ENCODE measurements around the gene NRG2. TPM values are rescaled to one million over a fixed set of nuclear protein-coding genes. Genes with fewer than 3 reads are reported as not detected.
A peak's percentile ranks its signal among the peaks of the same experiment; 100 is the strongest.

NRG2 gene
- polyA plus RNA-seq, 1 of the 3 experiments (the other 2 are of a cell fraction): 3.7 TPM

DNA sequence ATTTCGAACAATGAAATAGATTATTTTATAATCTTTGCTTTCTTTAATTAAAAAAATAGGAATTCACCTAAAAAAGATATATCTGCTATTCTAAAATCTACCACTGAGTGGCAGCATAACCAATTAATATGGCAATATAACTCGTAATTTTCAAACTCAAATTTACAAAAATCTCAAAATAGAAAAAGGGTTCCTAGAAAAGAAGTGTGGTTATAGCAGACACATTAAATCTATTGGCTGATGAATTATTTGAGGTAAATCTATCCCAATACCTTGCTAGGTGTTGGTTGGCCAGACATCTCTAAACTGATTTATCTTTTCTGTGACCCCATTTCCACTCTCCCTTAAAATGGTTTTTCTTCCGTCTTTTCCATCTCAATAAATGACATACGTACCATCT, 30.2 kb upstream of the NRG2 start:
- H2AFZ ChIP-seq (ENCODE audit: low read depth): no peak overlapping the region; the same call in 1 of the 2 replicates

DNA sequence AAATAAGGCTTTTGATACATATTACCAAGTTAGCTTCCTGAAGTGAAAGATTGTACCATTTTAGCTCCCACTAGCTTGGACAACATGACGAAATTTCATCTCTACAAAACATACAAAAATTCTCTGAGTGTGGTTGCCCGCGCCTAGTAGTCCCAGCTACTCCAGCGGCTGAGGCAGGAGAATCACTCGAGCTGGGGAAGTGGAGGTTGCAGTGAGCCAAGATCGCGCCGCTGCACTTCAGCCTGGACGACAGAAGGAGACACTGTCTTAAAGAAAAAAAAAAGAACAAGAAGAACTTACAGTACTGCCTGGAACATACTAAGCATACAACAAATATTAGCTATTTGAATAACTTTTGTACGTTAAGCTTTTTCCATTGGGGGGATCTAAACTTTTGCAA, 29.7 kb upstream of the NRG2 start:
- no peak for DNase-seq
- Histone ChIP-seq H3K4me1 (ENCODE audit: control insufficient read depth in 1 of 2, insufficient read depth in 2 of 2, low read depth in 1 of 2, low read length in 1 of 2) (no peaks in the 10 kb centered on the region; a peak in 1 of 4 replicates), H3K79me2 (ENCODE audit: insufficient read depth) (no peaks in the 10 kb centered on the region), H3K4me3 (ENCODE audit: low read depth in 2 of 2, low read length in 1 of 2) (no peak overlapping the region), H4K20me1 (ENCODE audit: insufficient read depth) (no peaks in the 10 kb centered on the region), H3F3A (replicated peaks; ENCODE audit: insufficient read depth) (peaks cover 16% of the 10 kb centered on the region), H3K9me2 (no peaks in the 10 kb centered on the region), H3K9ac (no peak overlapping the region), H3K9me3 (no peaks in the 10 kb centered on the region), H3K4me2 (no peak overlapping the region), H2AFZ (ENCODE audit: low read depth) (no peak overlapping the region), H3K36me3 (replicated peaks in 1 of 2; ENCODE audit: control insufficient read depth in 1 of 2, insufficient read depth in 2 of 2, low read length in 1 of 2) (no peaks in the 10 kb centered on the region), H3K27ac (ENCODE audit: low read depth in 2 of 2, low read length in 1 of 2) (no peak overlapping the region), H3K27me3 (ENCODE audit: insufficient read depth) (peaks cover 7% of the 10 kb centered on the region; the same call in 1 of the 2 replicates)
- POLR2A ChIA-PET: interaction anchor here (0.6 kb wide), 2 partner anchors 17 to 277 kb away, joined by 3 read pairs; no protein-coding TSS in a partner anchor
- no peak for TF ChIP-seq ELF1 (IDR thresholded peaks at IDR 0.05)
- TF ChIP-seq YY1 (IDR thresholded peaks at IDR 0.05; ENCODE audit: low read depth): no peak
- no peak for TF ChIP-seq NFIC (IDR thresholded peaks at IDR 0.05; ENCODE audit: borderline replicate concordance)
- no peak for TF ChIP-seq RAD21 (IDR thresholded peaks at IDR 0.05; ENCODE audit: low read length)
- no peak for TF ChIP-seq RCOR1 (IDR thresholded peaks at IDR 0.05; ENCODE audit: low read length)
- no peak for TF ChIP-seq FOXJ3 (CRISPR knock-in tag; IDR thresholded peaks at IDR 0.05)
- TF ChIP-seq NRF1 (IDR thresholded peaks at IDR 0.05; ENCODE audit: low read depth, low read length): no peak
- TF ChIP-seq, protein P1, sequence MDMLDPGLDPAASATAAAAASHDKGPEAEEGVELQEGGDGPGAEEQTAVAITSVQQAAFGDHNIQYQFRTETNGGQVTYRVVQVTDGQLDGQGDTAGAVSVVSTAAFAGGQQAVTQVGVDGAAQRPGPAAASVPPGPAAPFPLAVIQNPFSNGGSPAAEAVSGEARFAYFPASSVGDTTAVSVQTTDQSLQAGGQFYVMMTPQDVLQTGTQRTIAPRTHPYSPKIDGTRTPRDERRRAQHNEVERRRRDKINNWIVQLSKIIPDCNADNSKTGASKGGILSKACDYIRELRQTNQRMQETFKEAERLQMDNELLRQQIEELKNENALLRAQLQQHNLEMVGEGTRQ (IDR thresholded peaks at IDR 0.05; ENCODE audit: borderline replicate concordance, low read depth, low read length): no peak
- CTCF ChIA-PET: interaction anchor here (0.6 to 6.6 kb wide), 49 partner anchors 8 to 648 kb away, joined by 3 to 147 read pairs (median 4); partner anchors contain the start of genes HBEGF, NRG2 and PURA
- 42% methylated on average over 10 of the region's 10 CpGs for WGBS (ENCODE audit: low lambda C conversion rate)

More for the DNA sequence above, 30.2 kb upstream of the NRG2 start:
- no peaks in the 10 kb centered on the region for H3K9me2 ChIP-seq
- ChIA-PET CTCF (interaction anchor here (0.6 to 6.6 kb wide), 44 partner anchors 9 to 647 kb away, joined by 3 to 147 read pairs (median 4); partner anchors contain the start of genes HBEGF, NRG2 and PURA), POLR2A (interaction anchor here (0.6 kb wide), 2 partner anchors 18 to 277 kb away, joined by 3 read pairs; no protein-coding TSS in a partner anchor)
- H3F3A ChIP-seq (replicated peaks; ENCODE audit: insufficient read depth): peaks cover 16% of the 10 kb centered on the region
- peaks cover 7% of the 10 kb centered on the region; the same call in 1 of the 2 replicates for H3K27me3 ChIP-seq (ENCODE audit: insufficient read depth)
- peak; percentile 32 for DNase-seq
- no peaks in the 10 kb centered on the region; a peak in 1 of 4 replicates for H3K4me1 ChIP-seq (ENCODE audit: control insufficient read depth in 1 of 2, insufficient read depth in 2 of 2, low read depth in 1 of 2, low read length in 1 of 2)
- no peak overlapping the region; a peak in 1 of 4 replicates for H3K4me3 ChIP-seq (ENCODE audit: low read depth in 2 of 2, low read length in 1 of 2)
- H3K27ac ChIP-seq (ENCODE audit: low read depth in 2 of 2, low read length in 1 of 2): no peak overlapping the region
- H3K9me3 ChIP-seq: no peaks in the 10 kb centered on the region
- H3K36me3 ChIP-seq (replicated peaks in 1 of 2; ENCODE audit: control insufficient read depth in 1 of 2, insufficient read depth in 2 of 2, low read length in 1 of 2): no peaks in the 10 kb centered on the region
- H3K4me2 ChIP-seq: no peak overlapping the region
- 4% methylated on average over 4 of the region's 4 CpGs for WGBS (ENCODE audit: low lambda C conversion rate)
- TF ChIP-seq RFX5 (IDR thresholded peaks at IDR 0.05; ENCODE audit: low read length) (no peak), RAD21 (IDR thresholded peaks at IDR 0.05; ENCODE audit: low read length) (peak; percentile 64), SMC3 (IDR thresholded peaks at IDR 0.05; ENCODE audit: low read depth, low read length) (peak; percentile 41; the same call in 1 of the 2 replicates)
- TF ChIP-seq, protein P2, sequence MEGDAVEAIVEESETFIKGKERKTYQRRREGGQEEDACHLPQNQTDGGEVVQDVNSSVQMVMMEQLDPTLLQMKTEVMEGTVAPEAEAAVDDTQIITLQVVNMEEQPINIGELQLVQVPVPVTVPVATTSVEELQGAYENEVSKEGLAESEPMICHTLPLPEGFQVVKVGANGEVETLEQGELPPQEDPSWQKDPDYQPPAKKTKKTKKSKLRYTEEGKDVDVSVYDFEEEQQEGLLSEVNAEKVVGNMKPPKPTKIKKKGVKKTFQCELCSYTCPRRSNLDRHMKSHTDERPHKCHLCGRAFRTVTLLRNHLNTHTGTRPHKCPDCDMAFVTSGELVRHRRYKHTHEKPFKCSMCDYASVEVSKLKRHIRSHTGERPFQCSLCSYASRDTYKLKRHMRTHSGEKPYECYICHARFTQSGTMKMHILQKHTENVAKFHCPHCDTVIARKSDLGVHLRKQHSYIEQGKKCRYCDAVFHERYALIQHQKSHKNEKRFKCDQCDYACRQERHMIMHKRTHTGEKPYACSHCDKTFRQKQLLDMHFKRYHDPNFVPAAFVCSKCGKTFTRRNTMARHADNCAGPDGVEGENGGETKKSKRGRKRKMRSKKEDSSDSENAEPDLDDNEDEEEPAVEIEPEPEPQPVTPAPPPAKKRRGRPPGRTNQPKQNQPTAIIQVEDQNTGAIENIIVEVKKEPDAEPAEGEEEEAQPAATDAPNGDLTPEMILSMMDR (IDR thresholded peaks at IDR 0.05): peak; percentile 82
- H3K9ac ChIP-seq: no peak overlapping the region
- no peaks in the 10 kb centered on the region for H3K79me2 ChIP-seq (ENCODE audit: insufficient read depth)
- H4K20me1 ChIP-seq (ENCODE audit: insufficient read depth): no peaks in the 10 kb centered on the region
